Measurements from ENCODE around the gene FAN1.

Gene FAN1

DNA sequence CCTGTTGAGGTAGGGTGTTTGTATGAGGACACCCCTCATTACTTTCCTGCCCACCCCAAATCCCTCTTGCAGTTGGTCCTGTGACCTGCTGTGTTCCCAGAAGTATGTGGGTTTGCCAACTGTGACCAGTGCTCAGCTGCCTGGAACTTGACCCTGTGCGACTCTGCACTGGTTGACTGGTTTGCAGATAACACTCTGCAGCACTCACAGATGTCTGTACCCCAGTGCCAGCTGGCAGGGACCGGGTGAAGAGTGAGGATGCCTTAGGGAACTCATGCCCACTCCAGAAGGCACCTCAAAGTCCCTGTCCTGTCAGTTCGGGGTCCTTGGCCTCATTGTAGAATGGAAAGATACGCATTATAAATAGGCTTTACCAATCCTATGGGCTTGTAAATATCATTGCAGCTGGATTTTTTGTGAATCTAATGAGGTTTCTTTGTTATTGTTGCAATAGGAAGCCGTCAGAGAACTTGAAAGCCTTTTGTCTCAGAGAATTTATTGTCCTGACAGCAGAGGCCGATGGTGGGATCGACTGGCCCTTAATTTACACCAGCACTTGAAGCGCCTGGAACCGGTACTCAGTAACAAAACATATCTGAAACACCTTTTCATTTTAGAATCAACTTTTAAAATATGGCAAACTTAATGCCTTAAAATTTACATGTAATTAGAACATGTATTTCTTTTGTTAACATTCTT is 18.2 kb downstream of the FAN1 start:
- no peak for DNase-seq

DNA sequence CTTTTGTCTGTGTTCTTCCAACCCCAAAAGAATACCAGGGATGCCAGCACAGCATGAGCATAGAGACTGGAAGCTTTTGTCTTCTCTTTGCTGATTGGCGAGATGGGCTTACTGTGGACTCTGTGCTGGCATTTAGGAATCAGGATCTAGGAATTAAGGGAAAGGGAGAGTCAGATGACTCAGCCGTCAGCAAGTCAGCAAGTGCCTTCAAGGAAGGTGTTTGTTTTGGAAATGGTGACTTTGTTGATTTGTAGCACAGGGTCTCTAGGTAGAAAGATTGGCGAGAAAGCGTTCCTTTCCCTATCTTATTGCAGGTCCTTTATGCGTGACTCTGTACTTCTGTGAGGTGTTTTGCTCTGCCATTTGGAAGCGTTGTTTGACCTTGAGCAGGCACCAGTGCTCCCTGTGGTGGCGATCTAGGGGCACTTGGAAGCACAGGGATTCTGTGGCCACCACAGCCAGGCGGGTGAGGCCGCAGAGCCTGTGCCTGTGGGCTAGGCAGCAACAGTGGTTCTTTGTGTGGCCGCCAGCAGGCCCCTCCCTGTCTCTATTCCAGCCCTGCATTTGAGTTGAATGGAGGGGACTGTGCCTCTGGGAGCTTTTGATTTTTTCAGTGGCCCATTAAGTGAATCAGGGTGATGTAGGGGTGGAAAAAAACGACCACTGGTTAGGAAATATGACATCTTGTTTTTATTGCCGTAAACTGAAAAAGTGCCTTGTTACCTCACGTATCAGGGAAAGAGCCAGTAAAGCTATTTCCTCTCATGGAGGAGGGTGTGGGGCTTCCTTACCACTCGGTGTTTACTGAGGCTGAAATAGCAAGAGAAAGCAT is 19.0 kb downstream of the FAN1 start:
- DNase-seq, result no peak

- DNase-seq, result no peak
Observed at GRCh38 chr15:30923429-30923828, 19.7 kb downstream of the FAN1 start.

- DNase-seq, result no peak
Observed at GRCh38 chr15:30924353-30924752, 20.6 kb downstream of the FAN1 start.

DNA sequence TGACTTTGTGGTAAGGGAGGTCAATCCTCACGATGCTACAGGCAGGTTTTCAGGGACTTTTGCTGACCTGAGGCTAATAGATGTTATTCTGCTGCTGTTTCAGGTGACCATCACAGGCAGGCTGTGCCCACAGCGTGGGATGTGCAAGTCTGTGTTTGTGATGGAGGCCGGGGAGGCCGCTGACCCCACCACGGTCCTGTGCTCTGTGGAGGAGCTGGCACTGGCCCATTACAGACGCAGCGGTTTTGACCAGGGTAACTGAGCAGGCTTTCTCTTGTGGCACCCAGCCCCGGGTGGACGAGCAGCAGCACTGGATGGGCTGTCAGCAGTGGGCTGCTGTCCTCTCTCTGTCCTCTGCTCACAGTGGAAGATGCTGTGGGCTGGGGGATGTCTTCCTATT is 22.0 kb downstream of the FAN1 start:
- DNase-seq, result no peak

GRCh38 chr15:30926161-30926560 is 22.4 kb downstream of the FAN1 start:
- DNase-seq, result no peak

GRCh38 chr15:30927148-30927761 is 23.5 kb downstream of the FAN1 start:
- no peak for DNase-seq

DNA sequence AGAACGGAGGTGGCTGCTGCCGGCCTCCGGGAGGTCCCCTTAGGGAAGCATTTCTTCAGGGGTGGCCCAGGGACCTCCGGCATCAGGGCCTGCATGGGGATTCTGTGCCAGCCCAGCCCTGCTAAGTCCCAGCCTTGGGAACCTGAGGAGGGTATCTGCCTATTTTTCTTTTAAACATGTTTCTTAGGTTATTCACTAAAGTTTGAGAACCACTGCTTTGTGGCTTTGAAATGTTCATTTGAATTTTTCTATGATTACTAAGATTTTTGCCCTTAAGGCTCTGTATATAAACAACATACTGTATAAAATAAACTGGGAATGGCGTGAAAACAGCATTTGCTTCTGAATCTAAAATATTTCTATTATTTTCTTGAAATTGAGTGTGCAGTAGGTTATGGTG is 24.4 kb downstream of the FAN1 start:
- DNase-seq, result no peak

- no peak for DNase-seq
Observed at GRCh38 chr15:30929064-30929669, 25.5 kb downstream of the FAN1 start.

DNA sequence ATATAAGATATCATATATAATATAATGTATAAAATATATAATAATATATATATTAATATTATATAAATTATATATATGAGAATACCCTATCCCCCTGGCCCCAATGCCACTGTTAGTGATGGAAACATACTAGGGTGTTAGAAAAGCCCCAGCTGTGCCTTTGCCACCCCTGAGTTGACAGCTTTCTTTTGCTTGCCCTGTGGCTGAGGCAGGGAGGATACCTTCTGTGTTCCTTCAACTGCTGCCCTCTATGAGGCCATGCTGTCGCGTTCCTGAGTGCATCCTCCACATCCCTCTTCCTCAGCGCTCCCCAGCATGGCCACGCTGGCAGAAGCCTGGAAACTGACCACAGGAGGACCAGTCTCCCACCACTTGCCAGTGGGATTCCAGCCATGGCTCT is 26.3 kb downstream of the FAN1 start:
- DNase-seq, result no peak

GRCh38 chr15:30930422-30930821 is 26.7 kb downstream of the FAN1 start:
- no peak for DNase-seq

- DNase-seq, result no peak
Observed at GRCh38 chr15:30933293-30933692, 29.6 kb downstream of the FAN1 start.

- no peak for DNase-seq
Observed at GRCh38 chr15:30939161-30939560, 35.4 kb downstream of the FAN1 start.

DNA sequence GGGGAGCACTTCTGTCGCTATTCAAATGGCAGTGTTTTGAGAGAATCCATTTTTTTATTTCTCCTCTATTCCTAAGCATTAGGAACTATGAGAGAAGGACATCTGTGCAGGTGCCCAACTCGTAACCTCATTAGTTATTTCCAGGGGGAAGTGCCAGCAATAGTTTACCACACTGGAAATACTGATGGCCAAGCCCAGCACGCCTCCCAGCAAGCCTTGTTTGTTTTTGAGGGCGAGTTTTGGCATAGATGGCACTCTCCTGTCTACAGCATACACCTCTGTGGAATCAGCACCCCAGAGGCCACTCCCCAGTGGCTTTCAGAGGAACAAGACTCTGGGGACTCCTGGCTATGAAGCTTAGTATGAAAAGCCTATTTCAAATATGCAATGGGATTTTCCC is 36.6 kb downstream of the FAN1 start:
- no peak for DNase-seq

- no peak for DNase-seq
Observed at GRCh38 chr15:30941520-30941919, 37.8 kb downstream of the FAN1 start.

- DNase-seq, result no peak
Observed at GRCh38 chr15:30943654-30944335, 40.1 kb downstream of the FAN1 start.

GRCh38 chr15:30953183-30953582 is 49.5 kb downstream of the FAN1 start:
- no peak for DNase-seq

DNA sequence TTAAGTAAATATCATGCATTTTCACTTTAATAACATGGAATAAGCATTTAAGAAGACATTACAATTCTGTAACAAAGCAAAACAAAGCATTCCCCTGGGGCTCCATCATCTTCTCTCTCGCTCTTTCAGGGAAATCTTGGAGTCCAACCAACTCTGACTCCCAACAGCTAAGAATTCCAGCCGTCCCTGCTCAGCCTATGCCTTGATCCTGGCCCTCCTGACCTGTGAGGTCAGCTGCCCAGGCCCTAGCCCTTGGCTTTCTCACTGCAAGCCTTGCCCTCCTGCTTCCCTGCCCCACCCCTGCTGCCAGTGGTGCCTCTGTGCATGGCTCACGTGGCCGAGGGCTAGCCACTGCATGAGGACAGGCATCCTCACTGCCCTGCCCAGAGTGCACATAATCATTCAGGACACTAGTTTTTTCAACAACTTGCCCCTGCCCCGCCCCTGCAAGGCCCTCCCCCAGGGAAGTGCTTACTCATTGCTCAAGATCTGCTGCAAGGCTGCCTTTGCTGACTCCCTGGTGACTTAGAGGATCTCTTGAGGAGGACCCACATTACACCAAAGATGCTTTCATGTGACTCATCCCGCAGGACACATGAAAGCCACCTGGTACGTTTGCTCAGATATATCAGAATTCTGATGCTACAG is 50.1 kb downstream of the FAN1 start:
- no peak for DNase-seq

DNA sequence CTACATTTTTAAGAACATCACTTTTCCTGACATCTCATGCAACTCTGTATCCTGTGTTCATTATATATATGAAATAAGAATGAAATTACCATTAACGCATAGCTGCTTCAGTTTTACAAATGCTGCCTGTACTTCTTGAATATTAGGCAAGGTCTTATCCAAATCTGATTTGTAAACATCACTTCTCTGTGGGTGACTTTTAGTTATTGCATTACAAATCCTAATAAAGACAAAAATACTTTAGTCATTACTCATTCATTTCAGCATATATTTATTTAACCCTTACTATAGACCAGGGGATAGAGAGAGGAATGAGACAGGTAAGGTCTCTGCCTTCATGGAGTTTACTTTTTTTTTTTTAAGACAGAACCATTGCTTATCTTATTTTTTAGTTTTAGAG is 51.0 kb downstream of the FAN1 start:
- DNase-seq, result no peak

GRCh38 chr15:30956216-30957124 is 52.8 kb downstream of the FAN1 start:
- DNase-seq, result no peak

DNA sequence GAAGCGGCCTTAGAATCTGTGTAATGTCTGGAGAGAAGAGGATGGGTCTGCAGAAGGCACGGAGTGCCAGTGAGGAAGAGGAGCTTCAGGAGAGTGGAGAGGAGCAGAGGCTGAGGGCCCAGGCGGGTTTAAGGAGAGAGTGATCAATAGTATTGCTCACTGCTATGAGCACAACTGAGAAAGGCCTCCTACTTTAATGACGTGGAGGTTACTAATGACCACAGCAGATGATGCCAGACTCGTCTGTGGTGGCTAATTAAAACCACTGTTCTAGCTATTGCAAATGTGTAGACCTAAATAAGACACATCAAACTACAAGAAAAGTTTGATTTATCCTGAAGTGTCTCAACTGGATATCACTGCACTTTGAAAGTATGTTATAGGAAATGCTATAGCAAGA is 54.5 kb downstream of the FAN1 start:
- DNase-seq, result no peak

Measured in activated naive CD4-positive, alpha-beta T cell treated with anti-CD3 and anti-CD28 coated beads, Interleukin-2, amount 50 U/mL, for 16 hours (primary cell).